ENCODE results near the gene AEBP1.

The AEBP1 gene

GRCh38 chr7:44094883-44095592, 9.1 kb upstream of the AEBP1 start:
- Histone ChIP-seq H3K27ac (ENCODE audit: low read length) (no peak overlapping the region), H3K4me1 (ENCODE audit: insufficient read depth, low read length) (no peaks in the 10 kb centered on the region), H3K9me3 (ENCODE audit: insufficient read depth, low read depth, low read length) (no peaks in the 10 kb centered on the region), H3K36me3 (ENCODE audit: insufficient read depth, low read depth, low read length) (no peaks in the 10 kb centered on the region), H3K4me3 (ENCODE audit: low read length) (no peak overlapping the region), H3K27me3 (ENCODE audit: insufficient read depth, low read length) (no peaks in the 10 kb centered on the region; the same call in 1 of the 2 replicates), H3K9ac (ENCODE audit: low read depth, low read length) (no peak overlapping the region)

- Histone ChIP-seq H3K27ac (ENCODE audit: low read length) (no peak overlapping the region), H3K36me3 (ENCODE audit: insufficient read depth, low read depth, low read length) (no peaks in the 10 kb centered on the region), H3K9me3 (ENCODE audit: insufficient read depth, low read depth, low read length) (no peaks in the 10 kb centered on the region), H3K4me1 (ENCODE audit: insufficient read depth, low read length) (no peaks in the 10 kb centered on the region), H3K9ac (ENCODE audit: low read depth, low read length) (no peak overlapping the region), H3K27me3 (ENCODE audit: insufficient read depth, low read length) (no peaks in the 10 kb centered on the region; the same call in 1 of the 2 replicates), H3K4me3 (ENCODE audit: low read length) (no peak overlapping the region)
Observed at GRCh38 chr7:44095781-44096180, 8.4 kb upstream of the AEBP1 start.

- no peak overlapping the region for H3K9ac ChIP-seq (ENCODE audit: low read depth, low read length)
- no peak overlapping the region for H3K4me3 ChIP-seq (ENCODE audit: low read length)
- no peaks in the 10 kb centered on the region for H3K36me3 ChIP-seq (ENCODE audit: insufficient read depth, low read depth, low read length)
- H3K27me3 ChIP-seq (ENCODE audit: insufficient read depth, low read length), result no peaks in the 10 kb centered on the region; the same call in 1 of the 2 replicates
- no peak overlapping the region for H3K27ac ChIP-seq (ENCODE audit: low read length)
- no peaks in the 10 kb centered on the region for H3K9me3 ChIP-seq (ENCODE audit: insufficient read depth, low read depth, low read length)
- no peaks in the 10 kb centered on the region for H3K4me1 ChIP-seq (ENCODE audit: insufficient read depth, low read length)
Observed at GRCh38 chr7:44096326-44096881, 7.7 kb upstream of the AEBP1 start.

- peaks cover under 1% of the 10 kb centered on the region; the same call in 1 of the 2 replicates for H3K27me3 ChIP-seq (ENCODE audit: insufficient read depth, low read length)
- H3K9me3 ChIP-seq (ENCODE audit: insufficient read depth, low read depth, low read length), result no peaks in the 10 kb centered on the region
- no peak overlapping the region for H3K9ac ChIP-seq (ENCODE audit: low read depth, low read length)
- H3K4me1 ChIP-seq (ENCODE audit: insufficient read depth, low read length), result no peaks in the 10 kb centered on the region
- no peak overlapping the region for H3K27ac ChIP-seq (ENCODE audit: low read length)
- no peaks in the 10 kb centered on the region for H3K36me3 ChIP-seq (ENCODE audit: insufficient read depth, low read depth, low read length)
- H3K4me3 ChIP-seq (ENCODE audit: low read length), result no peak overlapping the region
Observed at GRCh38 chr7:44097064-44097932, 6.8 kb upstream of the AEBP1 start.

DNA sequence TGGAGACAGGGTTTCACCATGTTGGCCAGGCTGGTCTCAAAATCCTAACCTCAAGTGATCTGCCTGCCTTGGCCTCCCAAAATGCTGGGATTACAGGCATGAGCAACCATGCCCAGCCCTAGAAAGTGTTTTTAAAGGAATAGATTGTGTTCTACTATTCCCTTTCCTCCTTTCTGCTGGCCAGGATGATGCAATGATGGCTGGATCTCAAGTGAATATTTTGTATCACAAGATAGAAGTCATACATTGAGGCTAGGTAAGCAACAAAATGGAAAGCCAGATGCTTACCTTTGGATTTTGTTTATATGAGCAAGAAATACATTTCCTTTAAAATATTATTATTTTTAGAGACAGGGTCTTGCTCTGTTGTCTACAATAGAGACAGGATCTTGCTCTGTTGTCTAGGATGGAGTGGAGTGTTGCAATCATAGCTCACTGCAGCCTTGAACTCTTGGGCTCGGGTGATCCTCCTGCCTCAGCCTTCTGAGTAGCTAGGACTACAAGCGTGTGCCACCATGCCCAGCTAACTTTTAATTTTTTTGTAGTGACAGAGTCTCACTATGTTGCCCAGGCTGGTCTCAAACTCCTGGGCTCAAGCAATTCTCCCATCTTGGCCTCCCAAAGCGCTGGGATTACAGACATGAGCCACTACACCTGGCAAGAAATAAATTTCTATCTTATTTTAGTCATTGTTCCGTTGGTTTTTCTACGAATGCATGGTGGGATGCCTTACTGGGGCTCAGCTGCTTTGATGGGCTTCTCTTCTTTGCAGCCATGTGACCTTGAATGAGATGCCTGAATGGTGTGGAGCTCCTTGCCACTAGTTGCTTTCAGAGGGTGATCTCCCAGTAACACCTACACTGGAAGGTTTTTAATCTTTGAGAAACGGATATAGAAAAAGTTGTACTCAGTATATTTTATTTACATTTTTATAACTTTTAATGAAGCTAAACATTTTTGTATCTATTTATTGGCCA, 5.8 kb upstream of the AEBP1 start:
- Histone ChIP-seq H3K27me3 (ENCODE audit: insufficient read depth, low read length) (peaks cover 11% of the 10 kb centered on the region), H3K4me1 (ENCODE audit: insufficient read depth, low read length) (no peaks in the 10 kb centered on the region), H3K36me3 (ENCODE audit: insufficient read depth, low read depth, low read length) (no peaks in the 10 kb centered on the region), H3K9me3 (ENCODE audit: insufficient read depth, low read depth, low read length) (no peaks in the 10 kb centered on the region), H3K9ac (ENCODE audit: low read depth, low read length) (no peak overlapping the region), H3K27ac (ENCODE audit: low read length) (no peak overlapping the region), H3K4me3 (ENCODE audit: low read length) (no peak overlapping the region)

- Histone ChIP-seq H3K4me3 (ENCODE audit: low read length) (no peak overlapping the region), H3K27me3 (ENCODE audit: insufficient read depth, low read length) (peaks cover 18% of the 10 kb centered on the region), H3K9ac (ENCODE audit: low read depth, low read length) (no peak overlapping the region), H3K4me1 (ENCODE audit: insufficient read depth, low read length) (no peaks in the 10 kb centered on the region), H3K9me3 (ENCODE audit: insufficient read depth, low read depth, low read length) (no peaks in the 10 kb centered on the region), H3K27ac (ENCODE audit: low read length) (no peak overlapping the region), H3K36me3 (ENCODE audit: insufficient read depth, low read depth, low read length) (no peaks in the 10 kb centered on the region)
Observed at GRCh38 chr7:44099669-44100068, 4.5 kb upstream of the AEBP1 start.

DNA sequence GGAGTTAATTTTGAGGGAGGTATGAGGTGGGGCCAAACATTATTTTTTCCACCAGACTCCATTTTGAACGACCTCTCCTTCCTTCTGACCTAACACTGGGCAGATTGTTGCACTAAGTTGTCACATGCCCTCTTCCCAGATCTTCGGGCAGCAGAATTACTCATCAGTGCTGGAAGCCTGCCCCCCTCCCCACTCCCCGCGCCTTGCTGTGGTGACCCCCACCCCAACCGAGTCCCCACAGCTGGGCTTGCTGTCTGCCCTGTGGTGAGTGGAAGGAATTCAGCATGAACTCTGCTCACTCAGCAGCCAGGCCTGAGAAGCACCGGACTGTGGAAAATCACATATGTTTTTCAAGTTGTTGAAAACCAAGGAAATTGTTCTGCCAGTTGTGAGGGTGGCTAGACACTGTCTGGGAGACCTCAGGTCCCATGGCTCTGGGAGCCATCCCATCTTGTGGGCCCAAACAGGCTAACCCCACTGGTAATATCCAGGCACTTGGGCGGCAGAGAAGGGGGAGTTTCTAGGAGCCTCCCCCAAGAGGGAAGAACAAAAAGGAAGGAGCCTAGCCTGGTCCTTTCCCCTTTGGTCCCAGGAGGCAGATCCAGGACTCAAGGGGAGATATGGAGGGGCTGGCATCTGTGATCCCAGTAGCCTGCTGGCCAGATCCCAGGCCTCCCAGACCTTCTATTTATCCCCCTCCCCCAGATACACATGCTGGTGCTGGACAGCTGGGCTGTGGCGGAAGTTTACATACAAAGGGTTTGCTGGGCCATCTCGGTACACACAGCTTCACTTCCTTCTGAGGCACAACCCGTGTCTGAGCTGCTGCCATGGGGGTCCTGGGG, 3.5 kb upstream of the AEBP1 start:
- Histone ChIP-seq H3K27ac (ENCODE audit: low read length) (no peak overlapping the region), H3K9me3 (ENCODE audit: insufficient read depth, low read depth, low read length) (no peaks in the 10 kb centered on the region), H3K27me3 (ENCODE audit: insufficient read depth, low read length) (peaks cover 28% of the 10 kb centered on the region), H3K4me3 (ENCODE audit: low read length) (no peak overlapping the region), H3K9ac (ENCODE audit: low read depth, low read length) (no peak overlapping the region), H3K36me3 (ENCODE audit: insufficient read depth, low read depth, low read length) (no peaks in the 10 kb centered on the region), H3K4me1 (ENCODE audit: insufficient read depth, low read length) (no peaks in the 10 kb centered on the region)

DNA sequence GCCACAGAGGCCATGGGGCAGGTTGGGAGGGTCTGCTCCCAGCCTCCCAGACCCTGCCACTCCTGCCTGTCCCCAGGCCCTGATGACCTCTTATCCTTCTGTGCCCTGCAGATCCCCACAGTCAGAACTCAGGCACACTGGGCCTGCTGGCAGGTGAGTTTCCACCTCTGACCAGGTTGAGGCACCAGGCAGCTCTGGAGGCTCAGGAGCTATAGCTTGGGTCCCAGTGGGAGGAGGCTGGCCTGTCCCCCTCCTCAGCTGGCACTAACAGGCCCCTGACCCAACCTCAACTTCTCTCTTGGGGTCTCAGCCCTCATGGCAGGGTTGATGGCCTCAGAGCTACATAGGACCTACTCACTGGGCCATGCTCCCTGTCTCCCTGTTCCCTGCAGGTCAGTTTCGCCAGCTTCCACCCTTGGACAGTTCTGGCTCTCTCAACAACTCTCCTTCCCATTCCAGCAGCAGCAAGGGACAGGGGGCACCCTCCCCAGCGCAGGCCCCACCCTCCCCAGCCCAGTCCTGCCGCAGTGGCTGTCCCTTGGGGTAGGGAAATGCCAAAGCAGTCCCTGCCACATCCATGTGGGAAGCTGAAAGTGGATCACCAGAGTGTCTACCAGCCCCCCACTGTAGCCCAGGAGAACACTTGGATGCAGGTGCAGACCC, 2.7 kb upstream of the AEBP1 start:
- H3K9ac ChIP-seq (ENCODE audit: low read depth, low read length), result no peak overlapping the region
- H3K4me1 ChIP-seq (ENCODE audit: insufficient read depth, low read length), result no peaks in the 10 kb centered on the region
- no peak overlapping the region for H3K27ac ChIP-seq (ENCODE audit: low read length)
- H3K9me3 ChIP-seq (ENCODE audit: insufficient read depth, low read depth, low read length), result no peaks in the 10 kb centered on the region
- H3K36me3 ChIP-seq (ENCODE audit: insufficient read depth, low read depth, low read length), result no peaks in the 10 kb centered on the region
- peaks cover 31% of the 10 kb centered on the region for H3K27me3 ChIP-seq (ENCODE audit: insufficient read depth, low read length)
- H3K4me3 ChIP-seq (ENCODE audit: low read length), result no peak overlapping the region

GRCh38 chr7:44101966-44102845, 1.9 kb upstream of the AEBP1 start:
- Histone ChIP-seq H3K36me3 (ENCODE audit: insufficient read depth, low read depth, low read length) (no peaks in the 10 kb centered on the region), H3K27ac (ENCODE audit: low read length) (no peak overlapping the region), H3K4me3 (ENCODE audit: low read length) (no peak overlapping the region), H3K4me1 (ENCODE audit: insufficient read depth, low read length) (no peaks in the 10 kb centered on the region), H3K9ac (ENCODE audit: low read depth, low read length) (no peak overlapping the region), H3K9me3 (ENCODE audit: insufficient read depth, low read depth, low read length) (no peaks in the 10 kb centered on the region), H3K27me3 (ENCODE audit: insufficient read depth, low read length) (peaks cover 31% of the 10 kb centered on the region)
